Glutamatergic neuron (in vitro differentiated cells): ENCODE data around the gene SNN. TPM values are rescaled to one million over a fixed set of nuclear protein-coding genes. Genes with fewer than 3 reads are reported as not detected.

Experiments
- DNase-seq: peaks from one replicate; pipeline ENCODE4 v3.0.0; 2022
- H3K27ac Mint-ChIP-seq: one replicate; pipeline ENCODE4 v1.8.0; 2020; ENCODE audit warnings: mild to moderate bottlenecking, mixed read lengths, inconsistent platforms; ENCODE audit not compliant: unreplicated experiment
- H3K27me3 Mint-ChIP-seq: one replicate; pipeline ENCODE4 v1.8.0; 2020; ENCODE audit warnings: mild to moderate bottlenecking, moderate library complexity, mixed read lengths, inconsistent platforms; ENCODE audit not compliant: unreplicated experiment
- H3K36me3 Mint-ChIP-seq: one replicate; pipeline ENCODE4 v1.8.0; 2020; ENCODE audit warnings: mild to moderate bottlenecking, mixed read lengths, inconsistent platforms; ENCODE audit not compliant: unreplicated experiment
- H3K4me1 Mint-ChIP-seq: one replicate; pipeline ENCODE4 v1.8.0; 2020; ENCODE audit warnings: mild to moderate bottlenecking, low read depth, mixed read lengths, inconsistent platforms; ENCODE audit not compliant: unreplicated experiment
- H3K4me3 Mint-ChIP-seq: one replicate; pipeline ENCODE4 v1.8.0; 2020; ENCODE audit warnings: mild to moderate bottlenecking, mixed read lengths, inconsistent platforms; ENCODE audit not compliant: unreplicated experiment
- H3K9me3 Mint-ChIP-seq: one replicate; pipeline ENCODE4 v1.8.0; 2020; ENCODE audit warnings: mild to moderate bottlenecking, moderate library complexity, mixed read lengths, inconsistent platforms; ENCODE audit not compliant: unreplicated experiment
- total RNA-seq: library from RNA; stranded (reverse); fragmentation: NEBNext Ultra II Directional; extraction: Animal tissue kit (Norgen Biotek cat#: 25700); gene quantifications from one replicate; pipeline ENCODE4 v1.2.1, GENCODE V29; 2021; ENCODE audit not compliant: unreplicated experiment
- TF ChIP-seq, protein P1 (sequence below): fragments of 200-600 bp; sonication (generic); IDR thresholded peaks from one replicate; pipeline ENCODE4 v1.5.0; 2021; ENCODE audit not compliant: partially characterized antibody, unreplicated experiment

SNN gene
- total RNA-seq, 1 donor from 2014 or later = 491 TPM

DNA sequence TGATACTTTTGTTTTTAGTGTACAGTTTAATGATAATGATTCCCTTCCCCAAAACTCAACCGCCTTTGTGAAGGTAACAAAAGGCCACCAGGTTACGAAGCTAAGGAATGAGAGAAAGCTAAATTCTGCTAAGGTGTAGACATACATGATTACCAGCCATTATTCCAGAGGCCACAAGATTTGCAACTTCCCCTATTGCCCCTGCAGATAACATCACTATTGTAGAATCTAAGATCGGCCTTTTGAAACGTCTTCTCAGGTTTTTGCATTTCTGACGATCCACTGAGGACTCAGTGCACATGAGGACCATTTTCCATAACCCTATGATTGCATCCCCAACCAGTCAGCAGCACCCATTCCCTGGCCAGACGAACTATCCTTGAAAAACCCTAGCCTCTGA is 33.9 kb upstream of the SNN start:
- Mint-ChIP-seq H3K27ac (no peak overlapping the region), H3K4me3 (no peak overlapping the region), H3K4me1 (no peaks in the 10 kb centered on the region), H3K27me3 (peaks cover 7% of the 10 kb centered on the region), H3K36me3 (no peaks in the 10 kb centered on the region), H3K9me3 (no peaks in the 10 kb centered on the region)
- TF ChIP-seq, protein P1, sequence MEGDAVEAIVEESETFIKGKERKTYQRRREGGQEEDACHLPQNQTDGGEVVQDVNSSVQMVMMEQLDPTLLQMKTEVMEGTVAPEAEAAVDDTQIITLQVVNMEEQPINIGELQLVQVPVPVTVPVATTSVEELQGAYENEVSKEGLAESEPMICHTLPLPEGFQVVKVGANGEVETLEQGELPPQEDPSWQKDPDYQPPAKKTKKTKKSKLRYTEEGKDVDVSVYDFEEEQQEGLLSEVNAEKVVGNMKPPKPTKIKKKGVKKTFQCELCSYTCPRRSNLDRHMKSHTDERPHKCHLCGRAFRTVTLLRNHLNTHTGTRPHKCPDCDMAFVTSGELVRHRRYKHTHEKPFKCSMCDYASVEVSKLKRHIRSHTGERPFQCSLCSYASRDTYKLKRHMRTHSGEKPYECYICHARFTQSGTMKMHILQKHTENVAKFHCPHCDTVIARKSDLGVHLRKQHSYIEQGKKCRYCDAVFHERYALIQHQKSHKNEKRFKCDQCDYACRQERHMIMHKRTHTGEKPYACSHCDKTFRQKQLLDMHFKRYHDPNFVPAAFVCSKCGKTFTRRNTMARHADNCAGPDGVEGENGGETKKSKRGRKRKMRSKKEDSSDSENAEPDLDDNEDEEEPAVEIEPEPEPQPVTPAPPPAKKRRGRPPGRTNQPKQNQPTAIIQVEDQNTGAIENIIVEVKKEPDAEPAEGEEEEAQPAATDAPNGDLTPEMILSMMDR = no peak
- DNase-seq = no peak

DNA sequence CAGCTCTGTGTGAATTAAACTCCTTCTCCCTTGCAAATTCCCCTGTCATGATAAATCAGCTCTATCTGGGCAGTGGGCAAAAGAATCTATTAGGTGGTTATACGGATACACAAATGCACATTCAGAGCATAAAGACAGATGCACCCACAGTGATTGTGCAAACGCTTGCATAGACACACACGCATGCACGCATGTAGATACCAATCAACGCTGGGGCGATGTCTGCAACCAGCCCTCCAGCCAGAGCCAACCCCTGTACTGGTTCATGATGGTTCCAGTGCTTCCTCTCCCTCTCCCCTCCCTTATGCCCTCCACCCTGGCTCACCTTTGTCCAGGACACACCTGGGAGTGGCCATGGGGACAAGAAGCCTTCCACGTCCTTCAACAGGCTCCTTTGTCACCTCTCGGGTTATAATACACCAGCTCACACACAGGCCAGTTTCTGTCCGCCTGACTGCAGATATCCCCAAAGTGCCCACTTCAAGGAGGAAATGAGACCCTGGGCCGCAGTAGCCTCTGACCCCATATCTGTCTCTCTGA is 33.1 kb upstream of the SNN start:
- DNase-seq = no peak
- Mint-ChIP-seq H3K27ac (no peak overlapping the region), H3K9me3 (no peaks in the 10 kb centered on the region), H3K27me3 (peaks cover 7% of the 10 kb centered on the region), H3K36me3 (no peaks in the 10 kb centered on the region), H3K4me1 (peaks cover 3% of the 10 kb centered on the region), H3K4me3 (no peak overlapping the region)
- TF ChIP-seq, protein P1 = no peak

DNA sequence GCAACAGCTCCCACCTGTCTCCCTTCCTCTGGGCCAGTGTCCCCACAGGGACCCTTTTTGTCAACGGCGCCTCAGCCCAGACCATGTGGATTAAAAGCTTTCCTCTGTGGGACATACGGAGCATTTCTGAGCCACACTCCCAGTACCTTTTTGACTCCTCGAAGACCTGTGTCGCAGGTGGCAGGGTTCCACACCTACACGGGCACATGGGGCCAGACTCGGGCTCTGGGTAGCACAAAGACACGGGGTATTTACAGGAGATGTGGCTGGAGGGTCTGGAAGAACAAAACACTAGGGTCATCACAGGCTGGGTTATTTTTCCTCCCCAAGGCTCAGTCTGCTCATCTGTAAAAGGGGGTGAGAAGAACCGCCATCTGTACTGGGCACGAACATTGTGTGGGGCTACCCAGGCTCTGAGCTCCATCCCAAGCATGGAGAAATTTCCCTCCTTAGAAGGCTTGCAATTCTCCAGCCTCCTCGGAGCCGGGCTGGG is 32.5 kb upstream of the SNN start:
- H3K4me1 Mint-ChIP-seq = peaks cover 8% of the 10 kb centered on the region
- no peaks in the 10 kb centered on the region for H3K9me3 Mint-ChIP-seq
- no peaks in the 10 kb centered on the region for H3K36me3 Mint-ChIP-seq
- H3K27me3 Mint-ChIP-seq = peaks cover 10% of the 10 kb centered on the region
- no peak for DNase-seq
- H3K27ac Mint-ChIP-seq = no peak overlapping the region
- TF ChIP-seq, protein P1 = no peak
- H3K4me3 Mint-ChIP-seq = no peak overlapping the region

DNA sequence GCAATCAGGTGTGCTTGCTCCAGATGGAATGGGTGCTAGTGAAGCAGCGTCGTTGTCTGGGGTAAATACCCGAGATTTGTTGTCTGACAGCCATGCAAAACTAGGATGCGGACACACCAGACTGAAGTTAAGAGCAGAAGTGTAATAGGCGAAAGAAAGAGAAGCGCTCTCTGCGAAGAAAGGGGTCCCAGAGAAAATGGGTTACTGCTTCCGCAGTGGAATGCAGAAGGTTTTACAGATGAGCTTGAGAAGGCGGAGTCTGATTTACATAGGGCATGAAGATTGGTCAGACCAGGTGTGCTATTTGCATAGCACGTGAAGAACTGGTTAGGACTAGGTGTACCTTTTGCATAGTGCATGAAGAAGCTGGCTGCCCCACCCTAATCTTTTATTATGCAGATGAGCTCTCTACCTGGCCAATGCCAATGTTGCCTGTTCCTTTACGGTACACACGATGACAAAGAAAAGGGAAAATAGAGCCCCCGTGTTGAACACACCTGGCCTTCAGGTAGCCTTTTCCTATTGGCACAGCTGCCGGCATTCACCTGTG is 32.0 kb upstream of the SNN start:
- no peaks in the 10 kb centered on the region for H3K36me3 Mint-ChIP-seq
- no peak overlapping the region for H3K4me3 Mint-ChIP-seq
- no peak for DNase-seq
- TF ChIP-seq, protein P1 = no peak
- H3K27ac Mint-ChIP-seq = no peak overlapping the region
- H3K27me3 Mint-ChIP-seq = peaks cover 11% of the 10 kb centered on the region
- no peaks in the 10 kb centered on the region for H3K9me3 Mint-ChIP-seq
- H3K4me1 Mint-ChIP-seq = peaks cover 13% of the 10 kb centered on the region

DNA sequence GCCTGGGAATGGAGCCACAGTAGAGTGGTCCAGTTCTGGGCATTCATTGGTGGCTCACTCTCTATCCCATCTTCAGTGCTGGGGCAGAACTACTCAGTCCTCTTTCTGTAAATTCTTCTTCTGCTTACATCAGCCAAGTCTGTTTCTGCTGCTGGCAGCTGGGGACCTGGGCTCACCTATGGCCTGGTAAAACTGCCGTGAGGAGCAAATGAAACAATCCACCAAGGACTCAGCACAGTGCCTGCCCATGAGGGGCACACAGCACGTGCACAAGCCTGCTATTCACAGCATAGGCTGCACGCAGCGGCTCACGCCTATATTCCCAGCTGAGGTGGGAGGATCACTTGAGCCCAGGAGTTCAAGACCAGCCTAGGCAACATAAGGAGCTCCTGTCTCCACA is 30.9 kb upstream of the SNN start:
- H3K27ac Mint-ChIP-seq = no peak overlapping the region
- DNase-seq = no peak
- no peak overlapping the region for H3K4me3 Mint-ChIP-seq
- TF ChIP-seq, protein P1 = no peak
- H3K9me3 Mint-ChIP-seq = no peaks in the 10 kb centered on the region
- no peaks in the 10 kb centered on the region for H3K36me3 Mint-ChIP-seq
- H3K4me1 Mint-ChIP-seq = peaks cover 16% of the 10 kb centered on the region
- peaks cover 9% of the 10 kb centered on the region for H3K27me3 Mint-ChIP-seq
